UCSD-AML1 (cell line): ENCODE data around the gene ARRDC3.
A peak's percentile ranks its signal among the peaks of the same experiment; 100 is the strongest.
"Not testable (repeated sequence)": the region's sequence is repeated elsewhere in the genome, so short reads cannot be mapped to it uniquely, and the experiment has no call there.

Experiments used
- DNase-seq: peaks from one replicate; lab custom pipeline; 2025; ENCODE audit not compliant: unreplicated experiment; lab: John Stamatoyannopoulos, UW

The ARRDC3 gene, protein sequence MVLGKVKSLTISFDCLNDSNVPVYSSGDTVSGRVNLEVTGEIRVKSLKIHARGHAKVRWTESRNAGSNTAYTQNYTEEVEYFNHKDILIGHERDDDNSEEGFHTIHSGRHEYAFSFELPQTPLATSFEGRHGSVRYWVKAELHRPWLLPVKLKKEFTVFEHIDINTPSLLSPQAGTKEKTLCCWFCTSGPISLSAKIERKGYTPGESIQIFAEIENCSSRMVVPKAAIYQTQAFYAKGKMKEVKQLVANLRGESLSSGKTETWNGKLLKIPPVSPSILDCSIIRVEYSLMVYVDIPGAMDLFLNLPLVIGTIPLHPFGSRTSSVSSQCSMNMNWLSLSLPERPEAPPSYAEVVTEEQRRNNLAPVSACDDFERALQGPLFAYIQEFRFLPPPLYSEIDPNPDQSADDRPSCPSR

DNA sequence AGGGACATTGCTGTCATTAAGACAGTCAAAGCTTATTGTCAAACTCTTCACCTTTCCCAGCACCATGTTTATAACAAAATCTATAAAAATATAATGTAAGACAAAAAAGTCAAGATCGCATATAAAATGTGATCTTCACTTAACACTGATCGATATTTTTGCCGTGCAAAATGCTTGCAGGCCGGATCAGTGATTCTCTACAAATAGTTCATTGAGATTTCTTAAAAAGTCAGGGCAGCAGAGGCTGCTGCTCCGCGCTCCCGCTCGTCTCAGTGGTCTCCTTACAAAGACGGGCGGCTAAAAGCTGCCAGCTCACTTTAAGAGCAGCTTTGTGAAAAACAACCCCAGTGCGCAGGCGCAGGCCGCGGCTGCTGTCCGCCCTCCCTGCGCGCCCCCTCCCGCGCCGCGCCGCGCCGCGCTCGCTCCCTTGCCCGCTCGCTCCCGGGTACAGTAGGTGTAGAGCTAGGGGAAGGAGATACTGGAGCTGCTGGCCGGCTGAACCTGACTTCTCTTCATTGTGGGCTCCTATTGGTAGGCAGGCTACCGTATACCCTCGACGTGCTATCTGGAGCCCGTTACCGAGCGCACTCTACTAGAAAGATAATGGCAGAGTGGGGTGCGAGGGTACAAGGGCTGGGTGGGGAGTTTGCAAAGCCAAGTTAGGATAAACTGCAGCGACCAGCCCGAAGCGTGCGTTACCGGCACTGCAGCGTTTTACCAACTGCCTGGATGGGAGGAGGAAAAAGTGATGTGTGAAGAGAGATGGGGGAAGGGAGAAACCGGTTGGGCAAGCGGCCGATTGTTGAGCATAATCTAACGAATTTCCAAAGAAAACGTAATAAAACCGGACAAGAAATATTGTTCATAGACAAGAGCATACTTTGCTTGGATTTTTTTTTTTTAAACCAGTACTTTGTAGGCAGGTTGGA is at the start of gene ARRDC3:
Gene ARRDC3 (minus strand): TSS at position 291 of the 929 bp plus-strand sequence. CDS start 225 bp downstream, at position 66.
- peak; percentile 97 for DNase-seq

DNA sequence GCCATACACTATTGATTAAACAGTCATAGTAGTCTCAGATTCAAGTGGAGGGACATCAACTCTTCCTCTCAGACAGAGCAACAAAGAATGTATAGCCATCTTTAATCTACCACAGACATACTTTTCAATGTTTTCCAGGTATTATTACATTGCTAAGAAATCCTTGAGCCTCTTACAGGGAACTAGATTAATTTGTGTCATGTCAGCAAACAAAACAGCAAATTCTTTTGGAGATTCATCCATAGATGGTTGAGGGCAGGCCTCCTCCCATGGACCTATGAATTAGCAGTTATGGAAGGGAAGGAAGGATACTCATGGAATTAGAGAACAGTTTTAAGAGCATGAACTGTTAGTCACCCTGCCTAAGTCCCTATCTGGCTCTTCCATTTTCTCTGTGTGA is 47.8 kb upstream of the ARRDC3 start:
- no peak for DNase-seq

DNA sequence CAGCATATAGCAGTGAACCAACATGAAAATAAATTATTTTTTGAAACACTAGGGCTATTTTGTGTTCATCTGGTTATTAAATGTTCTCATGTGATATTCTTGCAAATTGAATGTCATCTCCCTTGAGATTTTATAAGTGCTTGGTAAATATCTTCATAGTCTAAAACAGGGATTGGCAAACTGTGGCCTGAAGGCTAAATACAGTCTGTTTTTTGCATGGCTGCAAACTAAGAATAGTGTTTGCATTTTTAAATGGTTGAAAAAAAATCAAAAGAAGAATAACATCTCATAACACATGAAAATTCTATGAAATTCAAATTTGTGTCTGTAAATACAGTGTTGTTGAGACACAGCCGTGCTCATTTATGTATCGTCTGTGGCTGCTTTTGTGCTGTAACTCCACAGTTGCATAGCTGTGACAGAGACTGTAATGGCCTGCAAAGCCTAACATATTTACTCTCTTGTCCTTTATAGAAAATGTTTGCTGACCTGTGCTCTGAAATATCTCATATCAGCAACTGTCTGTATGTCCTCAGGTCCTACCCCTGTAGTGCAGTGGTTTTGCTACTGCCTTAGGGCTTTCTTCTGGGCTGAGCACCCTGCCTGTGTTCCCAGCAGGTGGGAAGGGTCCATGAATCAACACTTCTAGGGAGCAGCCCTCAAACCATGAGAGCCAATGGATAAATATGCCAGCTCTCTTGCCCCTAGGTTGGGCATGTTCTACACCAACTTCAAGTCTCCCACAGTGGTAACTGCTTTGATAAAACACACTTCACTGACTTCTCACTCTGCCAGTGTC is 41.7 kb upstream of the ARRDC3 start:
- DNase-seq, result no peak

DNA sequence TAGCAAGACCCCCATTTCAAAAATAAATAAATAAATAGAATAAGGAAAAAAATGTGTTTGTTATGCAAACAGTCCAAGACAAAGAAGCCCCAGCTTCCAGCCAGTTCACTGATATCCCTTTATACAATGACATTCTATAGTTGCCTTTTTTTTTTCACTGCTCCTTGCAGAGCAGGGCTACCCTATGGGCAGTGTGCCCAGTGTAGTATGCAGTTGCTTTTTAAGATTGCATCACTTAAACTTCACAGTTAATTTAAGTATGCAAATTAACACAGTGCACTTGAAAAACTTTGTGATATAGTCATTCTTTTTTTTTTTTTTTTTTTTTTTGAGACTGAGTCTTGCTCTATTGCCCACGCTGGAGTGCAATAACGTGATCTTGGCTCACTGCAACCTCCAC is 40.8 kb upstream of the ARRDC3 start:
- no peak for DNase-seq

DNA sequence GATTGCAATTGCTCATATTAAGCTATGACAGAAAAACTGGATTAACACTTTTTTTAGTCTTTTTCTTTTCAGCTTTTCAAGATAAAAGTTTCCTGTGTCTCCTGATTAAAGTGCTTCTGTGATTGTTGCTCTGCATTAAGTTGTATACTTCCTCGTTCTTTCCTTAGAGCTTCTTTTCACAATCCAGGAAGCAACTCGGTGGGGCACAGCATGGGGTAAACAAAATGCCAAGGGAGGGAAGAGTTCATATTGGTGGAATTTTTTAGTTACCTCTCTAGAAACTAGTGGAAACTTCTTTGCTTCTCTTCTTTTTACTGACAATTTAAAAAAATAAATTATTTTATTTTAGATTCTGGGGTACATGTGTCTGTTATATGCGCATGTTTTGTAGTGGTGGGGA is 37.8 kb upstream of the ARRDC3 start:
- DNase-seq, result no peak

DNA sequence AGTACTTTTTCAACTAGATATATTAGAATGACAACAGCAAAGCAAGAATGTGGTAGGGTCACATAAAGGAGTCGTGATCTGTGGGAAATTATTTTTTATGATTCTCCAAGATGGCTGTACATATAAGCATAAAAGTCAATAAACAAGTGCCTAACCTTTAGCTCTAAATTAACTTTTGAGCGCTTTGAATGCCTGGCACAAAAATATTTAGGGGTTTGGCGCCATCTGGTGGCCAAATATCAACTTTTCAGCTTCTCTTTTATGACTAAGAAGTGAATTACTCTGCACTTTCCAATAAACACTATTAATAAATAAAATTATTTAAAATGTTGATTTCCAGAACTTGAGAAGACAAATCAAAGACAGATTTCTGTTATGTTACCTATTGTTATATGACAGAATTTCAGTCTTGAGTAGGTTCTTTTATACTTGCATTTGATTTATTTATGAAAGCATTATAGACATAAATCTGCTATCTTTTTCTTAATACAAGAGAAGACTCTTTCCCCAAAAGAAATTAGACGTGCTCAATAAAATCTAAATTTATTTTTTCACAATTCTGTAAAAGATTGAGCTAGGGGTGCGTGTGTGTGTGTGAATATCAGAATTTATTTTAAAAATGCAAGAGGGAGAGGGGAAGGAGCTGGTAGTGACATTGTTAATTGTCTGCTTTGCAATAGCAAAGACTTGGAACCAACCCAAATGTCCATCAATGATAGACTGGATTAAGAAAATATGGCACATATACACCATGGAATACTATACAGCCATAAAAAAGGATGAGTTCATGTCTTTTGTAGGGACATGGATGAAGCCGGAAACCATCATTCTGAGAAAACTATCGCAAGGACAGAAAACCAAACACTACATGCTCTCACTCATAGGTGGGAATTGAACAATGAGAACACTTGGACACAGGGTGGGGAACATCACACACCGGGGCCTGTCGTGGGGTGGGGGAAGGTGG is 36.7 kb upstream of the ARRDC3 start:
- DNase-seq, result peak; percentile 27

DNA sequence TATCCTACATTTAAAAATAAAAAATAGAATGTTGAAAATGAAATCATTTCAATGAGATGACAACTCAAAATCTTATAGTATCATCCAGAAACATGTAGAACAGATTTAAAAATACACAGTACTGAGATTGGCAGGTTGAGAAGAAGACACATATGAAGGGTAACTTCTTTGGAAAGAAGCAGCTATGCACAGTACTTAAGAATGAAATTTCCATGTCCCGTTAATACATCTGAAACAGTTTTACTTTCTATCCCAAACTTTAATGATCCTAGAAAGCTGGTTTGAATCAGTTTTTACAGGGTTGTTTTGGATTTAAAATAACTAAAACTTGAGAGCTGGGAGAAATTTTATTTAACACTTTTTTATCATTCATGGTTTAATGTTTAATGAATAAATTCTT is 36.0 kb upstream of the ARRDC3 start:
- no peak for DNase-seq

DNA sequence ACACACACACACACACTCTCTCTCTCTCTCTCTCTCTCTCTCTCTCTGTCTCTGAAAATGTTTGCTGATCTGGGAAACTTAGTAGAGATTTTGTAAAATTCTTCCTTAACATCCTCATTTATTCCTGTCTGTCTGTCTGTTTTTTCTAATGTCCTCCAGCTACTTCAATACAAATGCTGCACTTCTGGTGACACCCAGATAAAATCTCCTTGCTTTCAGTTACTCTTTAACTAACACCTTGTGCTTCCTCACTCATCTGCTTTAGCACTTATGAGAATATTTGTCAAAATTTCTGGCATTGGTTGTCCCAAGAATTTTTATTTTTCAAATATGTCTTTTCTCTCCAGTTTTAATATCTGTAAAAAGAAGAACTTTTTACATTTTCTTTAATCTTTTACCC is 35.0 kb upstream of the ARRDC3 start:
- no peak for DNase-seq

DNA sequence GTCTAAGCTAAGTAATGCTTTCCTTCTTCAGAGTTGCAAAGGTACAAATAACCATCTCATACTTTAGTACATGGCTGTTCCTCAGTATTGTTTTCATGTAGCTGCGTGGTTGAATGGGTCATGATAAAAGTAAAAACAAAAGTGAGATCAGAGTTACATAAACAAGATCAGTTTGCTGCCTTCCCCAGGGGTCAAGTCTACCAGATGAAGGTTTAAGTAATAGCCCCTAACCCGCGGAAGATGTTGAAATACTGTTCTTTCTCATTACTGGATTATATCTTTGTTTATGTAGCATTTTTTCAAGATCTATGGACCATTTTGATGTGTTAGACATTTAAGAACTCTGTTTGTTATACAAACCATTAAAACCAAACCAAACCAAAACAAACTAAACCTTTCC is 34.1 kb upstream of the ARRDC3 start:
- no peak for DNase-seq

DNA sequence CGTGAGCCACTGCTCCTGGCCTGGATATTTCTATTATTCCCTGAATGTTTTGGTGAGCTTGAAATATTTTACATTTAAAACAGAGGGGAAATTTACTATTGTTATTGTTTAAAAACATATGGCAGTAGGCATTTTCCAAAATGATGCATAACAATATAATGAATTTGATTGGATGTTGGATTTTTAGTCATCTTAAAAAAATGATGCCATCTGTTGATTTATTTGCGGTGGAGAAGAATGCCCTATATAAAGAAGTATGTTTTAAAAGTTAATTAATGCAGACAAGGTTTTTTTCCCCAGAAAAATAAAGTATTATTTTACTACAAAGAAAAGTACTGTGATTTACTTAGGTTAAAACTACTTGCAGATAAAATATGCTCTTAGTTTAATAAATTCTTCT is 33.4 kb upstream of the ARRDC3 start:
- no peak for DNase-seq

DNA sequence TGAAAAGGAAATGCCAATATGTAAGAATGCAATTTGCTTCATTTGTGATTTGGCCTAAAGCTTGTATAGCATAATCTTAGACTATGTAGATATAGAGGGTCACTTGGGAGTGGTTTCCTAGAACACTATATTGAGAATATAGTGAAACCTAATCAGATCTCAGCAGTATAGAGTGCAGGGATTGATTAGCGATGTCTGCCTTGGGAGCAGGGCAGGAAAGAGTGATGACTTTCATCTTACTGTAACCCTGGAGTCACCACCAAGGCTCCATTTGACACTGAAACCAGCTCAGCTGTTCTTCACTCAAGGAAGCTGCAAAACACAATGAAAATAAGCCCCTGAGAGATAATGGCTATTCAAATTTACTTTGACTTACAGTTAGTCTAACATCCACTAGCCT is 26.2 kb upstream of the ARRDC3 start:
- DNase-seq, result no peak

DNA sequence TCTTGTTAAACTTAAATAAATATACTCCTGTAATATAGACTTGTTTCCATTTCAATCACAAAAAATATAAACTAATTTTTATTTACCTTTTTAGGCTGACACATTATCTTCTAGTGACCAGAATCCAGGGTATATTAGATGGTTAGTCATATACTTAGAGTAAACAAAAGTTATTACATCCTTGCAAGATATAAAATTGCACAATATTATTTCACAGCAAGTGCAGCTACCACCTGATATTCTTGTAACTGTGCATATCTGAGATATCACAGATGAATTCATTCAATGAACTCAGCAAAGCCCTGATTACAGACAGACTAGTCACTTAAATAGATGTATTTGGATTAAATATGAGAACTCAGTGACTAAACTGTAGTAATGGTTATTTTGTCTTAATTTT is 25.6 kb upstream of the ARRDC3 start:
- no peak for DNase-seq

DNA sequence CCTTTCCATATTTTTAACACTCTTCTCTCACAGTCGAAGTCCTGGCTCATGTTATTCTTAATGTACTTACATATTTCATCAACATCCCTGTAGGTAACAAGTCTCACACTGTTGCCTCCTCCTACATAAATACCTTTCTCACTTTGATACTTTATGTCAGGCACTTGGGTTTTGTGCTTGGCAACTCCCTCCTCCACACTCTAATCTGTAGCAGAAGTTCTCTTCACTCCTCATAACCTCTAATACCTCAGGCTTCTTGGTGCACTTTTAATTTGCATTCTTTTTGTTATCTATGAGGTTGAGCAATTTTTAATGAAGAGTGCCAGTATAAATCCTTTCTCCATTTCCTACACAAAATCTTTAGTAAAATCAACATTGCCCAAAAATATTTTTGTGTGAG is 24.1 kb upstream of the ARRDC3 start:
- DNase-seq, result no peak

DNA sequence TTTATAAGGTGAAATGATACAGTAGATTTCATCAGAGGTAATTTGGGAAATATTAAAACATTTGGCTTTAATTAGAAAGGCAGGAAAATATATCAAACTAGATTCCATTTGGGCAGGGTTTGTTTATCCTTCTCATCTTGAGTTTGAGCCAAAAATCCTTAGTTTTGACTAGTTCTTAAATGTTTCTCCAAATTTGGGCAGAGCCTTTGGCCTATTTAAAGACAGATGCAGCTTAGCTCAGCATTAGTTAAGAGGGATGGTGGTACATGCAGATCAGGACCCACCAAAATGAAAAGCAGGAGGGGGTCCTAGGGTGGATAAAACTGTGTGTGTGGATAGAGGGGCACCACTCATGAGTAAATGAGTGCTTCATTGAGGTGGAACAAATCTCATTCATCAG is 20.3 kb upstream of the ARRDC3 start:
- no peak for DNase-seq

DNA sequence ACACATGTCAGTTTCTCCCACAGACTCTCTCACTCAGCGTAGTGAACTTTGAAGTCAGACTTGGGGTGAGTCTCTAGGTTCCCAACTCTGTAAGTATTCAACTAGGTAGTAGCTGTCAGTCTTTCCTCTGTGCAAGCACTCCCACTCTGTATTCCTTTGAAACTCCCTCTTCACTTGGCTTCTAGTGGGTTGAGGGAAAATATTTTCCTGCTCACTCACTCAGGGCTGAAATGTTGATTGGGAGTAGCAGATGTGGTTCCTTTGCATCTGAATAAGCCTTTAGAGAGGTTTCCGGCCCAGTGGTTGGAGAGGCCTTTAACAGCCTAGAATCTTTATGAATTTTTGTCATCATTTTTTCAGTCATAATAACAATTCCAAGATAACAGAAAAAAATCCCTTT is 18.1 kb upstream of the ARRDC3 start:
- DNase-seq, result no peak

DNA sequence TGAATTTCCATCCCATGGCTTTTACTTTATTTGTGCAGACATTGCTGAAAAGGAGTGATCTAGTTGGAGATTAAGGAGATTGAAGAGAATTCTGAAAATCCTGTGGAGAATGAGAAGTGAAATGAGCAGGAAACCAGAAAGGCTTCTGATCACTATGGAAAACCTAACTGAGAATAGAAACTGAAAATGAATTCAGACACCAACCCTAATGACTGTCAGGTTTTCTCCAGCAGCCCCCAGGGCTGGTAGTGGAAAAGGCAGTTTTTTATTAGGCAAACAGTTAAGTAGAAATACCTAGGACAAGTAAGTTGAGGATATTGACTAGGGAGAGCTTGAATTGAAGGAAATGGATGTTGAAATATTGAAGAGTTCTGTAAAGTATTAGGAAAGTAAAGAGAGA is 14.7 kb upstream of the ARRDC3 start:
- DNase-seq, result no peak

DNA sequence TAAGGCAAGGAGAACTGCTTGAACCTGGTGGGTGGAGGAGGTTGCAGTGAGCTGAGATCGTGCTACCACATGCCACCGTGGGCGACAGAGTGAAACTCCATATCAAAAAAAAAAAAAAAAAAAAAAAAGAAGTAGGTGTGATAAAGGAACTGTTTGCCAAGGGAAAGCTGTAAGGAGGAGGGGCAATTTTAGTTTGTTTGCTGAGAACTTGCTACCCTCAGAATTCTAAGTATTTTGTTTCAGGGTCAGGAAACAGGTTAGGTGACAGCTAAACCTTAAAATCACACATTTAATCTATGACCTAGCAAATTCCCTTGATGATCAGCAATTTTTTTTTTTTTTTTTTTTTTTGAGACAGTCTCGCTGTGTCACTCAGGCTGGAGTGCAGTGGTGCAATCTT is 7.2 kb upstream of the ARRDC3 start:
- no peak for DNase-seq

DNA sequence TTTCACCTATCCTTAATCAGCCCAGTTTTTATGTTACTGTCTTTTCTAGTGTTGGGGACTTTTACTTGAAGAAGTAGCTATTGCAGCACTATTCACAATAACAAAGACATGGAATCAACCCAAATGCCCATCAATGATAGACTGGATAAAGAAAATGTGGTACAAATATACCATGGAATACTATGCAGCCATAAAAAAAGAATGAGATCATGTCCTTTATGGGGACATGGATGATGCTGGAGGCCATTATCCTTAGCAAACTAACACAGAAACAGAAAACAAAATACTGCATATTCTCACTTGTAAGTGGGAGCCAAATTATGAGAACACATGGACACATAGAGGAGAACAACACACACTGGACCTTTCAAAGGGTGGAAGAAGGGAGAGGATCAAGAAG is 6.4 kb upstream of the ARRDC3 start:
- not testable (repeated sequence) for DNase-seq

DNA sequence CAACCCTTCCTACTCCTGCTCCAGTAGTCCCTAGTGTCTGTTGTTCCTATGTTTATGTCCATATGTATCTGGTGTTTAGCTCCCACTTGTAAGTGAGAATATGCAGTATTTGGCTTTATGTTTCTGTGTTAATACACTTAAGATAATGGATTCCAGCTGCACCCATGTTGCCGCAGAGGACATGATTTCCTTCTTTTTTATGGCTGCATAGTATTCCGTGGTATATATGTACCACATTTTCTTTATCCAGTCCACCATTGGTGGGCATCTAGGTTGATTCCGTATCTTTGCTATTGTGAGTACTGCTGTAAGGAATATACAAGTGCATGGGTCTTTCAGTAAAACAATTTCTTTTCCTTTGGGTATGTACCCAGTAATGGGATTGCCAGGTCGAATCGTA is 5.2 kb upstream of the ARRDC3 start:
- DNase-seq, result no peak

DNA sequence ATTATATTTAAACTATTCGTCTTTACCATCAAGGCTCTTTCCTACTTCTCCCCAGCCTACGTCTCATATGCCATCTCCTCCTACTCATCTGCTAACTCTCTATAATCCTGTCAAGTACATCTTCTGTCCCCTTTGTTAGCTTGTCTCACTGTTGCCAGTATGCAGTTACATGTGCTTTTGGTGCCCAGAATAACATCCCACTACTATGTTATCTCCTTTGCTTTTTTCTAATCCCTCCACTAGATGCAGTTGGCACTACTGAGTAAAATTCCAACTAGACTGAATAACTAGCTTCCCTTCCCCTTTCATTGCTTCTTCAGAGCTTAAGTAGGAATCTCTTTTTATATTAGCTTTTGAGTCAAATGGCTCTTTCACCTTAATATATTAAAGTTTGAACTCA is 3.0 kb upstream of the ARRDC3 start:
- no peak for DNase-seq
